Measurements from ENCODE around the gene GNA12.
A peak's percentile ranks its signal among the peaks of the same experiment; 100 is the strongest.

The GNA12 gene

DNA sequence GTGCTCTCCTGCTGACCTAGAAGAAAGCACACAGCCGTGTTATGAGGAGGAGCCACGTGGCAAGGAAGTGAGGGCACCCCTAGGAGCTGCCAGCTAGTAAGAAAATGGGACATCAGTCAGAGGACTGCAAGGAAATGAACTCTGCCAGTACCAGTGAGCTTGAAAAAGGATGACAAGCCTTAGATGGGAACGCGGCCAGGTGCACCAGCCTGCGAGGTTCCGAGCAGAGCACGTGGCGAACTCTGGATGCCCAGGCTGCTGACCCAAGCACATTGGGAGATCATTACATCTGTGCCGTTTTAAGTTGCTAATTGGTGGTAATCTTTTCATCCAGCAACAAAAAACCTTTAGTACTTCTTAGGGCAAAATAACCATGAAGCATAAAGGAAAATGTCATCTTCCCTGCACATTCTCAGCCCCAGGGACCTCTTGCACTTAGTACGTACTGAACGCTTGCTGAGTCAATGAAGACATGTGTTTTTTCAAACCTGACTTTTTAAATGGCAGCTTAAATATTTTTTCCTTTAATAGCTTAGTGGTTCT is 86.7 kb downstream of the GNA12 start:
- peak; percentile 66; the same call in 1 of the 2 replicates for TF ChIP-seq SIN3A (IDR thresholded peaks at IDR 0.05; ENCODE audit: borderline replicate concordance, insufficient read depth, low read length)
- 0 out of 2 replicates have a peak, but pooled peaks have one; percentile 10 for TF ChIP-seq TAF1 (IDR thresholded peaks at IDR 0.05; ENCODE audit: borderline replicate concordance, insufficient read depth, low read length)
- no peak for TF ChIP-seq POLR2AphosphoS5 (IDR thresholded peaks at IDR 0.05; ENCODE audit: low read depth, low read length)
- no peak for TF ChIP-seq FOXP2 (optimal IDR thresholded peaks at IDR 0.05; ENCODE audit: borderline replicate concordance, extremely low read depth, extremely low read length, insufficient read depth)

DNA sequence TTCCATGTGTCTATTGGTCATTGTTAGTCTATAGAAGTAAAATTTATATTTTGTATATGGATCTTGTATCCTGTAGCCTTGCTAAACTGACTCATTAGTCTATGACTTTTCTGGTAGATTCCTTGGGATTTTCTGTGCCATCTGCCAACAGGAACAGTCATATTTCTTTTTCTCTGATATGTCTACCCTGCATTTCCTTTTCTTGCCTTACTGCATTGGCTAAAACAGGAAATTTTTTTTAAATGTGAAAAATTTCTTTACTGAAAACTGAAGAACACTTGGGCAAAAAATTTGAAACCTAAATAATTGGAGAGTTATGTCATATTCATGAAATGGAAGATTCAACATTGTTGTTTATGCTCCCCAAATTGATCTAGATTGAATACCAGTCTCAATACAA is 88.6 kb downstream of the GNA12 start:
- TF ChIP-seq, protein P1, sequence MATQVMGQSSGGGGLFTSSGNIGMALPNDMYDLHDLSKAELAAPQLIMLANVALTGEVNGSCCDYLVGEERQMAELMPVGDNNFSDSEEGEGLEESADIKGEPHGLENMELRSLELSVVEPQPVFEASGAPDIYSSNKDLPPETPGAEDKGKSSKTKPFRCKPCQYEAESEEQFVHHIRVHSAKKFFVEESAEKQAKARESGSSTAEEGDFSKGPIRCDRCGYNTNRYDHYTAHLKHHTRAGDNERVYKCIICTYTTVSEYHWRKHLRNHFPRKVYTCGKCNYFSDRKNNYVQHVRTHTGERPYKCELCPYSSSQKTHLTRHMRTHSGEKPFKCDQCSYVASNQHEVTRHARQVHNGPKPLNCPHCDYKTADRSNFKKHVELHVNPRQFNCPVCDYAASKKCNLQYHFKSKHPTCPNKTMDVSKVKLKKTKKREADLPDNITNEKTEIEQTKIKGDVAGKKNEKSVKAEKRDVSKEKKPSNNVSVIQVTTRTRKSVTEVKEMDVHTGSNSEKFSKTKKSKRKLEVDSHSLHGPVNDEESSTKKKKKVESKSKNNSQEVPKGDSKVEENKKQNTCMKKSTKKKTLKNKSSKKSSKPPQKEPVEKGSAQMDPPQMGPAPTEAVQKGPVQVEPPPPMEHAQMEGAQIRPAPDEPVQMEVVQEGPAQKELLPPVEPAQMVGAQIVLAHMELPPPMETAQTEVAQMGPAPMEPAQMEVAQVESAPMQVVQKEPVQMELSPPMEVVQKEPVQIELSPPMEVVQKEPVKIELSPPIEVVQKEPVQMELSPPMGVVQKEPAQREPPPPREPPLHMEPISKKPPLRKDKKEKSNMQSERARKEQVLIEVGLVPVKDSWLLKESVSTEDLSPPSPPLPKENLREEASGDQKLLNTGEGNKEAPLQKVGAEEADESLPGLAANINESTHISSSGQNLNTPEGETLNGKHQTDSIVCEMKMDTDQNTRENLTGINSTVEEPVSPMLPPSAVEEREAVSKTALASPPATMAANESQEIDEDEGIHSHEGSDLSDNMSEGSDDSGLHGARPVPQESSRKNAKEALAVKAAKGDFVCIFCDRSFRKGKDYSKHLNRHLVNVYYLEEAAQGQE (IDR thresholded peaks at IDR 0.05; ENCODE audit: insufficient read depth in 1 of 2, low read depth in 2 of 2, low read length in 2 of 2) = no peak
- no peak for TF ChIP-seq POLR2AphosphoS5 (IDR thresholded peaks at IDR 0.05; ENCODE audit: low read depth, low read length)
- no peak for TF ChIP-seq FOXP2 (optimal IDR thresholded peaks at IDR 0.05; ENCODE audit: borderline replicate concordance, extremely low read depth, extremely low read length, insufficient read depth)
- no peak for TF ChIP-seq TAF1 (IDR thresholded peaks at IDR 0.05; ENCODE audit: borderline replicate concordance, insufficient read depth, low read length)
- TF ChIP-seq SIN3A (IDR thresholded peaks at IDR 0.05; ENCODE audit: borderline replicate concordance, insufficient read depth, low read length) = no peak

DNA sequence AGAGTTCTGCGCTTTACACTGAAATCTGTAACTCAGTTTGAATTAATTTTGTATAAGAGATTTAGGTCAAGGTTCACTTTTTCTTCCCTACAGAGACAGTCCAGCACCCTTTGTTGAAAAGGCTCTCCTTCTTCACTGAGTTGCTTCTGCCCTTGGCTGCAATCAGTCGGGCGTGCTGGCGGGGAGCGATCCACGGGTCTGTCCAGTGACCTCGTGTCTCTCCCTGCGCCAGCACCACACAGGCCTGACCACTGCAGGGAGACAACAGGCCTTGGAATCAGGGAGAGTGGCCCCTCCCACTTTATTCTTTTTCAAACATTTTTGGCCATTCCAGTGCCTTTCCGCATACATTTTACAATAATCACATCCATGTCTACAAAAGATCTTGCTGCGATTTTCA is 89.2 kb downstream of the GNA12 start:
- TF ChIP-seq, protein P1 (IDR thresholded peaks at IDR 0.05; ENCODE audit: insufficient read depth in 1 of 2, low read depth in 2 of 2, low read length in 2 of 2) = no peak
- TF ChIP-seq SIN3A (IDR thresholded peaks at IDR 0.05; ENCODE audit: borderline replicate concordance, insufficient read depth, low read length) (no peak), POLR2AphosphoS5 (IDR thresholded peaks at IDR 0.05; ENCODE audit: low read depth, low read length) (no peak), TAF1 (IDR thresholded peaks at IDR 0.05; ENCODE audit: borderline replicate concordance, insufficient read depth, low read length) (no peak), FOXP2 (optimal IDR thresholded peaks at IDR 0.05; ENCODE audit: borderline replicate concordance, extremely low read depth, extremely low read length, insufficient read depth) (no peak)

DNA sequence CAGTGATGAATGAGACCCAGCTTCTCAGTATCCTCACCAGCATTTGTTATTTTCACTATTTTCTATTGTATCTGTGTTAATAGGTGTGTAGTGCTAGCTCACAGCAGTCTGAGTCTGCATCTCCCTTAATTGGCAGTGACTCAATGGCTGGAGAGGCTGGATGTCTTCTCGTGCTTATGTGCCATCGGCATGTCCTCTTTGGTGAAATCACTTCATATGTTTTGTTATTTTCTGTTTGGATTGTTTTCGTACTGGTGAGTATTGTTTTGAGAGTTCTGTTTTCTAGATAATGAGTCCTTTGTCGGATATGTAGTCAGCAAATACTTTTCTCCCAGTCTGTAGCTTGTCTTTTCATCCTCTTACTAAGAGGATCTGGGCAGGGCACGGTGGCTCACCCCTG is 90.0 kb downstream of the GNA12 start:
- TF ChIP-seq TAF1 (IDR thresholded peaks at IDR 0.05; ENCODE audit: borderline replicate concordance, insufficient read depth, low read length) (no peak), SIN3A (IDR thresholded peaks at IDR 0.05; ENCODE audit: borderline replicate concordance, insufficient read depth, low read length) (no peak), POLR2AphosphoS5 (IDR thresholded peaks at IDR 0.05; ENCODE audit: low read depth, low read length) (no peak), FOXP2 (optimal IDR thresholded peaks at IDR 0.05; ENCODE audit: borderline replicate concordance, extremely low read depth, extremely low read length, insufficient read depth) (no peak)
- TF ChIP-seq, protein P1 (IDR thresholded peaks at IDR 0.05; ENCODE audit: insufficient read depth in 1 of 2, low read depth in 2 of 2, low read length in 2 of 2) = no peak

DNA sequence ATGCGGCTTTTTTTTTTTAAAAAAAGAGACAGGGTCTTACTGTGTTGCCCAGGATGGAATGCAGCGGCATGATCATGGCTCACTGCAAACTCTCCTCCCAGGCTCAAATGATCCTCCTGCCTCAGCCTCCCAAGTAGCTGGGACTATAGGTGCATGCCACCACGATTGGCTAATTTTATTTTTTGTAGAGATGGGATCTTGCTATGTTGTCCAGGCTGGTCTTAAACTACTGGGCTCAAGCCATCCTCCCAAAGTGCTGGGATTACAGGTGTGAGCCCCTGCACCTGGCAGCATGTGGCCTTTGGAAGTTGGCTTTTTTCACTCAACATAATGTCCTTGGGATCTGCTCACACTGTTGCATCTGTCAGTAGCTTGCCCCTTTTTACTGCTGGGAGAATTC is 91.0 kb downstream of the GNA12 start:
- no peak for TF ChIP-seq TAF1 (IDR thresholded peaks at IDR 0.05; ENCODE audit: borderline replicate concordance, insufficient read depth, low read length)
- no peak for TF ChIP-seq FOXP2 (optimal IDR thresholded peaks at IDR 0.05; ENCODE audit: borderline replicate concordance, extremely low read depth, extremely low read length, insufficient read depth)
- no peak for TF ChIP-seq SIN3A (IDR thresholded peaks at IDR 0.05; ENCODE audit: borderline replicate concordance, insufficient read depth, low read length)
- TF ChIP-seq, protein P1 (IDR thresholded peaks at IDR 0.05; ENCODE audit: insufficient read depth in 1 of 2, low read depth in 2 of 2, low read length in 2 of 2) = no peak
- no peak for TF ChIP-seq POLR2AphosphoS5 (IDR thresholded peaks at IDR 0.05; ENCODE audit: low read depth, low read length)

All from PFSK-1 (cell line).